K562 (cell line): ENCODE measurements around the gene SLC1A3.

Experiments
- ADNP ChIP-seq: fragments of 200-800 bp; sonication (Bioruptor generic); IDR thresholded peaks from 2 replicates; pipeline ENCODE4 v1.6.1; 2016; ENCODE audit warnings: missing genetic modification characterization, missing compliant biosample characterization
- CBX3 ChIP-seq, 2 experiments: IDR thresholded peaks; 1 replicate in 1 of 2; 2 replicates in 1 of 2; pipeline ENCODE4 v1.6.1; 2012; ENCODE audit warnings: inconsistent platforms in 2 of 2, low read length in 2 of 2, borderline replicate concordance in 1 of 2, control low read depth in 1 of 2
- CTCF ChIP-seq, 3 experiments: IDR thresholded peaks in 2 of 3; conservative IDR thresholded peaks in 1 of 3; 2 replicates each; pipeline ENCODE4 v1.5.1; 2011 to 2012; ENCODE audit warnings: low read length in 3 of 3, mild to moderate bottlenecking in 3 of 3, control low read depth in 2 of 3, improper control_type of control experiment in 1 of 3, inconsistent platforms in 1 of 3, low read depth in 1 of 3, mixed read lengths in 1 of 3, moderate library complexity in 1 of 3; ENCODE audit not compliant: insufficient read depth in 2 of 3
- TBL1XR1 ChIP-seq, 2 experiments: IDR thresholded peaks; 2 replicates each; pipeline ENCODE4 v1.6.1; 2012; ENCODE audit warnings: improper control_type of control experiment in 2 of 2, low read length in 2 of 2, mild to moderate bottlenecking in 1 of 2
- U2AF1 ChIP-seq: fragments of 200-400 bp; formaldehyde crosslinking; optimal IDR thresholded peaks from 2 replicates; pipeline ENCODE3; 2017; ENCODE audit warnings: mild to moderate bottlenecking, low read depth, low read length, moderate library complexity
- TF ChIP-seq, protein P1 (sequence below): sonication (generic); formaldehyde crosslinking; IDR thresholded peaks from 2 replicates; pipeline ENCODE4 v1.8.1; 2022; ENCODE audit warnings: missing genetic modification reagents

GRCh38 chr5:36600917-36601527, 5.4 kb upstream of the SLC1A3 start:
- TF ChIP-seq ADNP (tag) (no peak), CTCF (IDR thresholded peaks at IDR 0.05 in 2 of 3, conservative IDR thresholded peaks at IDR 0.05 in 1 of 3; ENCODE audit: insufficient read depth in 2 of 3, low read depth in 1 of 3, low read length in 3 of 3) (no peak), TBL1XR1 (IDR thresholded peaks at IDR 0.05; ENCODE audit: low read length in 2 of 2) (no peak), CBX3 (IDR thresholded peaks at IDR 0.05; ENCODE audit: borderline replicate concordance in 1 of 2, low read length in 2 of 2) (no peak), U2AF1 (no peak)
- TF ChIP-seq, protein P1, sequence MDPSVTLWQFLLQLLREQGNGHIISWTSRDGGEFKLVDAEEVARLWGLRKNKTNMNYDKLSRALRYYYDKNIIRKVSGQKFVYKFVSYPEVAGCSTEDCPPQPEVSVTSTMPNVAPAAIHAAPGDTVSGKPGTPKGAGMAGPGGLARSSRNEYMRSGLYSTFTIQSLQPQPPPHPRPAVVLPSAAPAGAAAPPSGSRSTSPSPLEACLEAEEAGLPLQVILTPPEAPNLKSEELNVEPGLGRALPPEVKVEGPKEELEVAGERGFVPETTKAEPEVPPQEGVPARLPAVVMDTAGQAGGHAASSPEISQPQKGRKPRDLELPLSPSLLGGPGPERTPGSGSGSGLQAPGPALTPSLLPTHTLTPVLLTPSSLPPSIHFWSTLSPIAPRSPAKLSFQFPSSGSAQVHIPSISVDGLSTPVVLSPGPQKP, result no peak
